HCT116 (cell line): ENCODE data around the gene NAA40. TPM values are rescaled to one million over a fixed set of nuclear protein-coding genes. Genes with fewer than 3 reads are reported as not detected.
A peak's percentile ranks its signal among the peaks of the same experiment; 100 is the strongest.

Source experiments
- ATAC-seq: fragments of 200-7000 bp; cut with Tn5 transposase; 2 replicates; pipeline ENCODE4 v1.9.1; 2020; ENCODE audit warnings: mild to moderate bottlenecking, moderate library complexity
- BruUV-seq: library from RNA; stranded (reverse); fragments of 400-500 nt; replicated peaks from 2 replicates; lab custom pipeline; 2021; lab: Mats Ljungman, UMichigan
- CTCF ChIA-PET: fragments of 300-600 bp; sonication (Branson Sonifier 250); formaldehyde crosslinking; loops from one replicate; lab custom pipeline; 2021; ENCODE audit warnings: antibody characterized with exemption; lab: Charles Lee
- POLR2A ChIA-PET: fragments of 300-600, 350-600 bp; sonication (Branson Sonifier 250); formaldehyde crosslinking; loops from one replicate; lab custom pipeline; 2021; ENCODE audit warnings: antibody characterized with exemption; lab: Charles Lee
- RAD21 ChIA-PET, 2 experiments: fragments of 300-600 bp; sonication (Branson Sonifier 250); formaldehyde crosslinking; loops; one replicate each; lab custom pipeline; 2023; ENCODE audit warnings: low total read pairs in 2 of 2; ENCODE audit not compliant: uncharacterized antibody in 2 of 2, unreplicated experiment in 2 of 2, low non-redundant PET in 1 of 2; lab: Charles Lee
- DNase-seq: peaks from one replicate; pipeline ENCODE4 v3.0.0-alpha.2; 2010; ENCODE audit warnings: low read depth, low spot score
- H2AFZ ChIP-seq: fragments of 200-600 bp; shearing (Covaris generic), sonication (generic); 2 replicates; pipeline ENCODE4 v1.6.1; 2017; ENCODE audit warnings: low read depth, mixed run types, mixed read lengths, antibody characterized with exemption, low read length; ENCODE audit not compliant: poor library complexity, severe bottlenecking
- H3K27ac ChIP-seq: 2 replicates; pipeline ENCODE4 v1.5.1; 2012; ENCODE audit warnings: low read depth, low read length
- H3K27me3 ChIP-seq: fragments of 200-600 bp; sonication (generic); 2 replicates; pipeline ENCODE4 v1.6.1; 2016; ENCODE audit warnings: mixed run types, low read length, mixed read lengths; ENCODE audit not compliant: insufficient read depth
- H3K36me3 ChIP-seq, 2 experiments: fragments of 200-500 bp in 1 of 2; fragments of 200-600 bp in 1 of 2; sonication (Bioruptor generic) in 1 of 2; sonication (generic) in 1 of 2; 2 replicates each; pipeline versions ENCODE4 v1.5.1 to v1.6.1; 2014 to 2016; ENCODE audit warnings: low read length in 2 of 2, inconsistent platforms in 1 of 2, mixed read lengths in 1 of 2, mixed run types in 1 of 2; ENCODE audit not compliant: insufficient read depth in 2 of 2, control insufficient read depth in 1 of 2
- H3K4me1 ChIP-seq, 2 experiments: fragments of 200-600 bp in 1 of 2; sonication (generic) in 1 of 2; 2 replicates each; pipeline versions ENCODE4 v1.5.1 to v1.6.1; 2012 to 2017; ENCODE audit warnings: low read length in 2 of 2, inconsistent platforms in 1 of 2, mild to moderate bottlenecking in 1 of 2, mixed read lengths in 1 of 2, mixed run types in 1 of 2, moderate library complexity in 1 of 2; ENCODE audit not compliant: insufficient read depth in 2 of 2, control insufficient read depth in 1 of 2
- H3K4me2 ChIP-seq: fragments of 200-600 bp; sonication (generic); 2 replicates; pipeline ENCODE4 v1.6.1; 2017; ENCODE audit warnings: mixed run types, low read length, mixed read lengths
- H3K4me3 ChIP-seq, 2 experiments: fragments of 200-600 bp in 1 of 2; sonication (generic) in 1 of 2; replicated peaks in 1 of 2; 2 replicates each; pipeline ENCODE4 v1.5.1; 2011 to 2016; ENCODE audit warnings: low read length in 2 of 2, control low read depth in 1 of 2, low read depth in 1 of 2, mild to moderate bottlenecking in 1 of 2, mixed read lengths in 1 of 2, mixed run types in 1 of 2
- H3K79me2 ChIP-seq: fragments of 200-600 bp; sonication (generic); 2 replicates; pipeline ENCODE4 v1.6.1; 2017; ENCODE audit warnings: mild to moderate bottlenecking, mixed run types, low read length, moderate library complexity, mixed read lengths; ENCODE audit not compliant: insufficient read depth
- H3K9ac ChIP-seq: fragments of 200-600 bp; sonication (generic); 2 replicates; pipeline ENCODE4 v1.6.1; 2016; ENCODE audit warnings: low read length, mixed read lengths
- H3K9me2 ChIP-seq: fragments of 200-600 bp; sonication (generic), shearing (Covaris generic); 2 replicates; pipeline ENCODE4 v1.6.1; 2017; ENCODE audit warnings: mixed run types, mild to moderate bottlenecking, moderate library complexity; ENCODE audit not compliant: insufficient read depth
- H3K9me3 ChIP-seq, 2 experiments: fragments of 200-500 bp in 1 of 2; fragments of 200-600 bp in 1 of 2; sonication (Bioruptor generic) in 1 of 2; sonication (generic) in 1 of 2; 2 replicates each; pipeline ENCODE4 v1.6.1; 2014 to 2017; ENCODE audit warnings: low read length in 2 of 2, mixed read lengths in 2 of 2, inconsistent platforms in 1 of 2, low read depth in 1 of 2, mild to moderate bottlenecking in 1 of 2, mixed run types in 1 of 2, moderate library complexity in 1 of 2; ENCODE audit not compliant: control insufficient read depth in 1 of 2, insufficient read depth in 1 of 2
- H4K20me1 ChIP-seq: fragments of 200-600 bp; sonication (generic), shearing (Covaris generic); 2 replicates; pipeline ENCODE4 v1.6.1; 2017; ENCODE audit warnings: mixed run types, mild to moderate bottlenecking, moderate library complexity; ENCODE audit not compliant: insufficient read depth
- EZH2phosphoT487 ChIP-seq: fragments of 200-600 bp; IDR thresholded peaks from 2 replicates; pipeline ENCODE4 v1.6.1; 2018; ENCODE audit warnings: antibody characterized with exemption, borderline replicate concordance
- POLR2A ChIP-seq: IDR thresholded peaks from 2 replicates; pipeline ENCODE4 v1.7.0; 2011; ENCODE audit warnings: borderline replicate concordance; ENCODE audit not compliant: insufficient read depth, insufficient read length; ENCODE audit errors: extremely low read depth
- POLR2AphosphoS5 ChIP-seq: IDR thresholded peaks from 2 replicates; pipeline ENCODE4 v1.6.1; 2011; ENCODE audit warnings: mild to moderate bottlenecking, low read depth, low read length, moderate library complexity
- SRF ChIP-seq: IDR thresholded peaks from 2 replicates; pipeline ENCODE4 v1.6.1; 2012; ENCODE audit warnings: low read depth
- ZFX ChIP-seq: fragments of 450-650 bp; IDR thresholded peaks from 2 replicates; pipeline ENCODE4 v1.6.1; 2017
- intact Hi-C: fragments of 100-400 bp; cut with micrococcal nuclease; formaldehyde crosslinking; loops from 2 replicates; pipeline ENCODE4 v1.10.0; 2022
- total RNA-seq: library from RNA; stranded (reverse); gene quantifications from one replicate; pipeline ENCODE4 v1.2.1, GENCODE V29; 2021; ENCODE audit not compliant: unreplicated experiment

NAA40 gene
- total RNA-seq, 1 experiment from 2014 or later: 25.3 TPM

DNA sequence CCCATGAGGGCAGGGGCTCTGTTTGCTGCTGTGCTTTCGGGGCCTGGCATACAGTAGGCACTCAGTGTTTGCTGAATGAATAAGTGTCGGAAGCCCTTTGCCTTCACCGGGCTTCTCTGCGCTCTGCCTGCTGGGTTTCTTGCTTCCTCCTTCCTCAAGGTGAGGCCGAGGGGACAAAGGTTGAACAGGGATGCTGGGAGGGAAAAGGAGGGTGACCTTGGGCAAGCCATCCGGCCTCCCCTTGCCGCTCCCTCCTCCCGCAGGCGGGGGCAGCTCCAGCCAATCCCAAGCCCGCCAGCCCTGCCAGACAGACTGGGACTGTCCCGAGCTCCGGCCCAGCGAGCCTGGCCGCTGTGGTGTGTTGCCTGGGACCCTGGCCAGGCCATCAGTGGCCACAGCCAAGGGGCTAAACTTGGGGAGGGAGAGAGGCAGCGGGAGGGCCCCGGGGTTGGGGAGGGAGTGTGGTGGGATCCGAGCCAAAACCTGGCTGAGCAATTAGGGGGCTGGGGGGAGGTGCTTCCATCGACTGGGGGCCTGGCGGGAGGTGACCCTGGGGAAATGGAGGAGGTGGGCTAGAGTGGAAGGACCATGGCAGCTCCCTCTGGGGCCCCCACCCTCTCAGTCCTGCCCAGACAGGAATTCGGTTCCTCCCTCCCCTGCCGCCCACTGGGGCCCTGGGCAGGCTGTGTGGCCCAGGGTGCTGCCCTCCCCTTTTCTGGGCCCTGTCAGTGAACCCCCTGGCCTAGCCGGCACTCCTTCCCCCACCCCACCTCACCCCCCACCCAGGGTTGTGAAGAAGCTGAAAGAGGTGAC is 18.5 kb upstream of the NAA40 start:
- Histone ChIP-seq H3K9me2 (no peaks in the 10 kb centered on the region), H3K9ac (peak overlapping the region; percentile 83), H3K4me3 (peak overlapping the region; percentile 55 to 64), H3K36me3 (no peaks in the 10 kb centered on the region), H3K27me3 (no peaks in the 10 kb centered on the region), H3K79me2 (no peaks in the 10 kb centered on the region), H3K27ac (peak overlapping the region; percentile 98), H2AFZ (no peak overlapping the region), H3K4me1 (peaks cover 30 to 55% of the 10 kb centered on the region in 2 experiments), H3K9me3 (no peaks in the 10 kb centered on the region), H3K4me2 (peak overlapping the region; percentile 94), H4K20me1 (no peaks in the 10 kb centered on the region)
- intact Hi-C loops: no loop called here
- ChIA-PET RAD21 (interaction anchor here (0.9 kb wide), 2 partner anchors 25 kb away, joined by 3 read pairs; no protein-coding TSS in a partner anchor), POLR2A (interaction anchor here (1.1 to 1.6 kb wide), 3 partner anchors 14 to 82 kb away, joined by 3 to 7 read pairs (median 4); partner anchors contain the start of gene MARK2), CTCF (interaction anchor here (0.7 to 1.7 kb wide), 4 partner anchors 14 to 83 kb away, joined by 4 to 7 read pairs (median 4); no protein-coding TSS in a partner anchor)
- TF ChIP-seq POLR2A (peak; percentile 74), EZH2phosphoT487 (no peak), POLR2AphosphoS5 (peak; percentile 69), ZFX (0 out of 2 replicates have a peak, but pooled peaks have one; percentile 8)
- ATAC-seq (peak; percentile 46), DNase-seq (no peak)
- no TSS peak for BruUV-seq

DNA sequence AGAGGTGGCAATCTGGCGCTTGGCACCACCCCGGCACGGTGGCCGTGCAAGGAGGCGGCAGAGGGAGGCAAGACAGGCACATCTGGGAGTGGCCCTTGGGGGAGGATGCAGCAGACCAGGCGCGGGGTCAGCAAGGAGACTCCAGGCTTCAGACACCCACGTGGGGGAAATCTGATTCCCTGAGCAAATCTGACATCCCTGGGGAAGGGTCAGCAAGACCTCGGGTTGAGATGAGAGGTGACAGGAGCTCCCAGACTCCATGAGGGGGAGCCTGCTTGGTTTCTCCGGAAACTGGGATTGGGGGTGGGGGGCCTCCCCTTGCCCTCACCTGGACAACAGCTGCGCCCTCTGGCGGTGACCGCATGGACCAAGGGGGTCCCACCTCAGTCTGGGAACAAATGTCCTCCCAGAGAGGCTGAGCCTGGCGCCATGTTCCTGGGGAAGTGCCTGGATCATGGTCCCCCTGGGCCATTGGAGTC is 17.8 kb upstream of the NAA40 start:
- H3K4me1 ChIP-seq: peaks cover 28 to 51% of the 10 kb centered on the region in 2 experiments
- H4K20me1 ChIP-seq: no peaks in the 10 kb centered on the region
- ATAC-seq (no peak), DNase-seq (no peak)
- H3K4me2 ChIP-seq: peak overlapping the region; percentile 94
- H3K27ac ChIP-seq: peak overlapping the region; percentile 98; the same call in 1 of the 2 replicates
- ChIA-PET CTCF (interaction anchor here (1.0 to 1.7 kb wide), 2 partner anchors 25 to 84 kb away, joined by 3 to 4 read pairs; no protein-coding TSS in a partner anchor), POLR2A (no interaction called here), RAD21 (no interaction called here)
- no TSS peak for BruUV-seq
- H3K9me3 ChIP-seq: no peaks in the 10 kb centered on the region
- H3K9me2 ChIP-seq: no peaks in the 10 kb centered on the region
- H3K4me3 ChIP-seq: peak overlapping the region in 1 of 2 experiments; percentile 64; a peak in 2 of 4 replicates
- intact Hi-C loops: no loop called here
- H3K79me2 ChIP-seq: no peaks in the 10 kb centered on the region
- peak overlapping the region; percentile 83 for H3K9ac ChIP-seq
- H3K27me3 ChIP-seq: no peaks in the 10 kb centered on the region
- TF ChIP-seq SRF: no peak
- H3K36me3 ChIP-seq: no peaks in the 10 kb centered on the region
- H2AFZ ChIP-seq: no peak overlapping the region
